ENCODE measurements around the gene AURKAIP1. TPM values are rescaled to one million over a fixed set of nuclear protein-coding genes. Genes with fewer than 3 reads are reported as not detected.

The AURKAIP1 gene
- total and polyA plus RNA-seq, 2 of the 13 experiments (the other 11 are each of a cell fraction or from before 2014, with no cell fraction given), result 69.5 to 175 TPM

GRCh38 chr1:1400576-1401456 lies 25.8 kb upstream of the AURKAIP1 start (continued):
- TF ChIP-seq, protein P1, sequence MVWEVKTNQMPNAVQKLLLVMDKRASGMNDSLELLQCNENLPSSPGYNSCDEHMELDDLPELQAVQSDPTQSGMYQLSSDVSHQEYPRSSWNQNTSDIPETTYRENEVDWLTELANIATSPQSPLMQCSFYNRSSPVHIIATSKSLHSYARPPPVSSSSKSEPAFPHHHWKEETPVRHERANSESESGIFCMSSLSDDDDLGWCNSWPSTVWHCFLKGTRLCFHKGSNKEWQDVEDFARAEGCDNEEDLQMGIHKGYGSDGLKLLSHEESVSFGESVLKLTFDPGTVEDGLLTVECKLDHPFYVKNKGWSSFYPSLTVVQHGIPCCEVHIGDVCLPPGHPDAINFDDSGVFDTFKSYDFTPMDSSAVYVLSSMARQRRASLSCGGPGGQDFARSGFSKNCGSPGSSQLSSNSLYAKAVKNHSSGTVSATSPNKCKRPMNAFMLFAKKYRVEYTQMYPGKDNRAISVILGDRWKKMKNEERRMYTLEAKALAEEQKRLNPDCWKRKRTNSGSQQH (CRISPR knock-in tag; IDR thresholded peaks at IDR 0.05; ENCODE audit: low read depth), result peak; percentile 46; the same call in 1 of the 2 replicates
- peak; percentile 98 for TF ChIP-seq IRF9 (CRISPR knock-in tag; IDR thresholded peaks at IDR 0.05; ENCODE audit: borderline replicate concordance)
- TF ChIP-seq NFYC (CRISPR knock-in tag; IDR thresholded peaks at IDR 0.05), result peak; percentile 51; the same call in 1 of the 2 replicates
- TF ChIP-seq KDM2A (CRISPR knock-in tag; IDR thresholded peaks at IDR 0.05; ENCODE audit: borderline replicate concordance, low read depth), result peak; percentile 96
- peak; percentile 78; the same call in 1 of the 2 replicates for TF ChIP-seq KLF6 (CRISPR knock-in tag; IDR thresholded peaks at IDR 0.05)
- peak; percentile 91 for TF ChIP-seq ZNF430 (CRISPR knock-in tag; IDR thresholded peaks at IDR 0.05)
- peak; percentile 90 for TF ChIP-seq ZMAT3 (CRISPR knock-in tag; conservative IDR thresholded peaks at IDR 0.05)
- TF ChIP-seq GMEB1 (CRISPR knock-in tag; IDR thresholded peaks at IDR 0.05; ENCODE audit: borderline replicate concordance), result peak; percentile 77
- peak; percentile 81 for TF ChIP-seq ZNF318 (CRISPR knock-in tag; IDR thresholded peaks at IDR 0.05)
- no peak for TF ChIP-seq FOXM1 (CRISPR knock-in tag; IDR thresholded peaks at IDR 0.05)
- TF ChIP-seq SRF (IDR thresholded peaks at IDR 0.05; ENCODE audit: low read depth, low read length), result no peak
- peak; percentile 84 for TF ChIP-seq JUND (CRISPR knock-in tag; IDR thresholded peaks at IDR 0.05)
- no peak for TF ChIP-seq REXO4 (CRISPR knock-in tag; IDR thresholded peaks at IDR 0.05; ENCODE audit: borderline replicate concordance)
- TF ChIP-seq NRL (CRISPR knock-in tag; IDR thresholded peaks at IDR 0.05; ENCODE audit: borderline replicate concordance), result peak; percentile 47
- TF ChIP-seq ZNF343 (CRISPR knock-in tag; IDR thresholded peaks at IDR 0.05), result 0 out of 2 replicates have a peak, but pooled peaks have one; percentile 67
- peak; percentile 89 for TF ChIP-seq ZNF451 (CRISPR knock-in tag; IDR thresholded peaks at IDR 0.05)
